HepG2 (cell line): ENCODE data around the gene CES2. TPM values are rescaled to one million over a fixed set of nuclear protein-coding genes. Genes with fewer than 3 reads are reported as not detected.
A peak's percentile ranks its signal among the peaks of the same experiment; 100 is the strongest.

ENCODE experiments used
- ATAC-seq: fragments of 200-7000 bp; cut with Tn5 transposase; 3 replicates; pipeline ENCODE4 v1.9.1; 2020; ENCODE audit warnings: mild to moderate bottlenecking, moderate library complexity
- BruUV-seq: library from RNA; stranded (reverse); fragments of 400-500 nt; replicated peaks from 2 replicates; lab custom pipeline; 2021; lab: Mats Ljungman, UMichigan
- CTCF ChIA-PET: fragments of 300-600 bp; formaldehyde crosslinking; extraction: SDS; loops from one replicate; lab custom pipeline; 2021; ENCODE audit warnings: low total read pairs, inconsistent platforms, low intra/inter-chr PET ratio; lab: Yijun Ruan, JAX
- POLR2A ChIA-PET: fragments of 350-600 bp; sonication (Branson Sonifier 250); formaldehyde crosslinking; loops from one replicate; lab custom pipeline; 2020; ENCODE audit warnings: antibody characterized with exemption, inconsistent platforms; lab: Yijun Ruan, JAX
- DNase-seq: peaks from one replicate; pipeline ENCODE4 v3.0.0-alpha.2; 2015; ENCODE audit warnings: low spot score
- FAIRE-seq: peaks from 3 replicates; lab custom pipeline; 2011; peaks lifted over from hg19 to GRCh38; lab: Jason Lieb, UNC
- H2AFZ ChIP-seq: one replicate; pipeline ENCODE4 v1.6.1; 2011; ENCODE audit warnings: low read length, inconsistent platforms
- H3K27ac ChIP-seq: fragments of 300-600 bp; 3 replicates; pipeline ENCODE4 v1.8.0; 2011; ENCODE audit warnings: mixed run types, mild to moderate bottlenecking, mixed read lengths, low read length, inconsistent platforms; ENCODE audit not compliant: insufficient read depth; ENCODE audit errors: extremely low read length
- H3K27me3 ChIP-seq, 2 experiments: fragments of 200-600 bp in 1 of 2; 2 replicates in 1 of 2; 3 replicates in 1 of 2; pipeline versions ENCODE4 v1.6.0 to v1.8.0; 2011; ENCODE audit warnings: low read length in 2 of 2, mild to moderate bottlenecking in 2 of 2, moderate library complexity in 2 of 2, inconsistent platforms in 1 of 2; ENCODE audit not compliant: insufficient read depth in 2 of 2, control insufficient read depth in 1 of 2
- H3K36me3 ChIP-seq, 2 experiments: fragments of 200-600 bp in 1 of 2; replicated peaks in 1 of 2; 2 replicates in 1 of 2; 3 replicates in 1 of 2; pipeline versions ENCODE4 v1.5.1 to v1.8.0; 2011; ENCODE audit warnings: low read length in 2 of 2, inconsistent platforms in 1 of 2; ENCODE audit not compliant: insufficient read depth in 2 of 2, control insufficient read depth in 1 of 2
- H3K4me1 ChIP-seq: 2 replicates; pipeline ENCODE4 v1.5.1; 2012; ENCODE audit warnings: low read length, inconsistent platforms; ENCODE audit not compliant: insufficient read depth
- H3K4me2 ChIP-seq: 2 replicates; pipeline ENCODE4 v1.6.0; 2011; ENCODE audit warnings: low read depth, low read length, inconsistent platforms
- H3K4me3 ChIP-seq, 3 experiments: fragments of 200-600 bp in 1 of 3; sonication (generic), shearing (Covaris generic) in 1 of 3; replicated peaks in 1 of 3; 2 replicates each; pipeline ENCODE4 v1.5.1; 2011 to 2016; ENCODE audit warnings: low read length in 3 of 3, inconsistent platforms in 2 of 3, low read depth in 2 of 3, mild to moderate bottlenecking in 2 of 3, control low read depth in 1 of 3, mixed read lengths in 1 of 3; ENCODE audit not compliant: insufficient read depth in 1 of 3
- H3K79me2 ChIP-seq: one replicate; pipeline ENCODE4 v1.6.1; 2011; ENCODE audit warnings: low read length, inconsistent platforms; ENCODE audit not compliant: insufficient read depth
- H3K9ac ChIP-seq: 2 replicates; pipeline ENCODE4 v1.6.0; 2011; ENCODE audit warnings: mild to moderate bottlenecking, low read depth, low read length, inconsistent platforms; ENCODE audit not compliant: insufficient read depth
- H3K9me3 ChIP-seq: 2 replicates; pipeline ENCODE4 v1.5.1; 2012; ENCODE audit warnings: mild to moderate bottlenecking, low read length
- H4K20me1 ChIP-seq: 2 replicates; pipeline ENCODE4 v1.6.0; 2011; ENCODE audit warnings: inconsistent platforms, mild to moderate bottlenecking, low read length, moderate library complexity; ENCODE audit not compliant: insufficient read depth
- HNRNPH1 ChIP-seq: fragments of 200-400 bp; formaldehyde crosslinking; optimal IDR thresholded peaks from 2 replicates; pipeline ENCODE3; 2017; ENCODE audit warnings: mild to moderate bottlenecking, low read depth, low read length
- SALL1 ChIP-seq: sonication (generic); formaldehyde crosslinking; IDR thresholded peaks from 2 replicates; pipeline ENCODE4 v1.8.0; 2022; ENCODE audit warnings: mild to moderate bottlenecking, missing genetic modification reagents
- ZMYM3 ChIP-seq: sonication (generic); formaldehyde crosslinking; IDR thresholded peaks from 2 replicates; pipeline ENCODE4 v1.5.1; 2020; ENCODE audit warnings: mild to moderate bottlenecking, missing genetic modification reagents
- ZNF234 ChIP-seq: sonication (generic); formaldehyde crosslinking; conservative IDR thresholded peaks from 2 replicates; pipeline ENCODE4 v1.5.1; 2020; ENCODE audit warnings: mild to moderate bottlenecking, missing genetic modification reagents
- ZNF768 ChIP-seq: sonication (generic); formaldehyde crosslinking; IDR thresholded peaks from 2 replicates; pipeline ENCODE4 v1.4.0; 2020; ENCODE audit warnings: missing genetic modification reagents
- ZSCAN25 ChIP-seq: sonication (generic); formaldehyde crosslinking; IDR thresholded peaks from 2 replicates; pipeline ENCODE4 v1.8.0; 2022; ENCODE audit warnings: mild to moderate bottlenecking, missing genetic modification reagents
- WGBS: methylation state at CpG from one replicate; pipeline ENCODE4 v1.1.6; 2017; ENCODE audit warnings: low lambda C conversion rate; 5-methylcytosine and 5-hydroxymethylcytosine counted together
- in situ Hi-C: cut with HindIII; loops from 2 replicates; pipeline ENCODE4 v1.10.0; 2017; ENCODE audit warnings: low pct_unique_long_range_greater_than_20kb; ENCODE audit not compliant: extremely low pct_ligation_motif_present
- intact Hi-C: fragments of 100-400 bp; cut with micrococcal nuclease; formaldehyde crosslinking; loops from one replicate; pipeline ENCODE4 v1.10.0; 2022; ENCODE audit not compliant: unreplicated experiment
- polyA plus RNA-seq, 8 experiments: library from polyadenylated mRNA; depleted of rRNA in 3 of 8; stranded (reverse) in 7 of 8; unstranded in 1 of 8; fragments of >200 nt; fragmentation: Illumina TruSeq in 4 of 8; extraction: Trizol in 4 of 8; gene quantifications; 2 replicates each; pipeline versions ENCODE4 v1.2.1 to v1.2.3, GENCODE V29; 2011 to 2016; ENCODE audit warnings: low read depth in 4 of 8, missing spikeins in 1 of 8, mixed read lengths in 1 of 8; ENCODE audit not compliant: insufficient read depth in 1 of 8
- total RNA-seq, 5 experiments: library from RNA; depleted of rRNA; stranded (reverse); fragments of >200 nt; fragmentation: Illumina TruSeq; extraction: Trizol; gene quantifications; 2 replicates each; pipeline ENCODE4 v1.2.3, GENCODE V29; 2016; ENCODE audit warnings: low read depth in 1 of 5
- TF ChIP-seq, protein P1 (sequence below): sonication (generic); formaldehyde crosslinking; IDR thresholded peaks from 2 replicates; pipeline ENCODE4 v1.4.0; 2020; ENCODE audit warnings: mild to moderate bottlenecking, low read depth, missing genetic modification reagents
- TF ChIP-seq, protein P2 (sequence below): sonication (generic); formaldehyde crosslinking; IDR thresholded peaks from 2 replicates; pipeline ENCODE4 v1.5.1; 2020; ENCODE audit warnings: mild to moderate bottlenecking, missing genetic modification reagents, moderate library complexity

CES2 gene
- total and polyA plus RNA-seq, 2 of the 13 experiments (the other 11 are each of a cell fraction or from before 2014, with no cell fraction given): 50.6 to 63.8 TPM

DNA sequence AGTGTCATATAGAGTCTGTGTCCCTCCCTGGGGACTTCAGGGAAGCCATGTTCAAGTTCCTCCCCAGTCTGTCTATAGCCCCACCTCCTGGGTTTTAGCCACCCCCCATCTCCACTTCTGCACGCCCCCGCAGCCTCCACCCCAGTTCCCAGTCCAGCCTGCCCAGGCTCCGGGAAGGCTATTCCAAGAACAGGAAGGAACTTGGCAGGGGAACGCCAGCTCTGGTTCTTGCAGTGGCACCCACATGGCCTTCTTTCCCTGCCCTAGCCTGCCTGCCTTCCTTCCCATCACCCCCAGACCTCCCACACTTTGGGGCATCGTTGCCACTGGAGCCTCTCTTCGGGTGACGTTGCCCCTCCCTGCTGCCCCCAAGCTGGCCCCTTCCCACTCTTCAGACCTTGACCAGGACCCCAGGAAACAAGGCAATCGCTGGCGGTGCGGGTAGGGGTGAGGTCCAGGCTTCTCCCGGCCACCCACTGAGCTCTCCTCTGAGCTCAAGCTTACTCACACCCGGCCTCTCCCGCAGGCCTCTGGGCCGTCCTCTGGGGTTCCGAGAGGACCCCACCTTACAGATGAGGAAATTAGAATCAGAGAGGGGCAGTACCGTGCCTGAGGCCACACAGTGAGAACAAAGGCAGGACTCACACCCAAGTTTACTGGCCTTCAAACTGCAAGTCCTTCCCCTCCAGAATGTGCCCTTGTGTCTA is 43.8 kb downstream of the CES2 start:
- intact Hi-C loops: no loop called here
- Histone ChIP-seq H3K9me3 (no peaks in the 10 kb centered on the region), H3K79me2 (no peaks in the 10 kb centered on the region), H3K27me3 (peaks cover 2 to 7% of the 10 kb centered on the region in 2 experiments; a peak in 3 of 5 replicates), H3K4me3 (peak overlapping the region in 1 of 3 experiments; percentile 7; a peak in 1 of 6 replicates), H3K27ac (no peak overlapping the region)
- FAIRE-seq: no peak
- in situ Hi-C loops: loop anchor here (5.0 kb wide), 3 partner anchors 33 to 208 kb away; partner anchors contain the start of genes FBXL8 and TRADD
- WGBS: 8% methylated on average over 16 of the region's 16 CpGs
- CTCF ChIA-PET: interaction anchor here (3.5 kb wide), 1 partner anchor 206 kb away, joined by 28 read pairs; the partner anchor contains the start of gene MATCAP1
- TF ChIP-seq, protein P1, sequence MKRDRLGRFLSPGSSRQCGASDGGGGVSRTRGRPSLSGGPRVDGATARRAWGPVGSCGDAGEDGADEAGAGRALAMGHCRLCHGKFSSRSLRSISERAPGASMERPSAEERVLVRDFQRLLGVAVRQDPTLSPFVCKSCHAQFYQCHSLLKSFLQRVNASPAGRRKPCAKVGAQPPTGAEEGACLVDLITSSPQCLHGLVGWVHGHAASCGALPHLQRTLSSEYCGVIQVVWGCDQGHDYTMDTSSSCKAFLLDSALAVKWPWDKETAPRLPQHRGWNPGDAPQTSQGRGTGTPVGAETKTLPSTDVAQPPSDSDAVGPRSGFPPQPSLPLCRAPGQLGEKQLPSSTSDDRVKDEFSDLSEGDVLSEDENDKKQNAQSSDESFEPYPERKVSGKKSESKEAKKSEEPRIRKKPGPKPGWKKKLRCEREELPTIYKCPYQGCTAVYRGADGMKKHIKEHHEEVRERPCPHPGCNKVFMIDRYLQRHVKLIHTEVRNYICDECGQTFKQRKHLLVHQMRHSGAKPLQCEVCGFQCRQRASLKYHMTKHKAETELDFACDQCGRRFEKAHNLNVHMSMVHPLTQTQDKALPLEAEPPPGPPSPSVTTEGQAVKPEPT (CRISPR knock-in tag): 0 out of 2 replicates have a peak, but pooled peaks have one; percentile 20
- TF ChIP-seq, protein P2, sequence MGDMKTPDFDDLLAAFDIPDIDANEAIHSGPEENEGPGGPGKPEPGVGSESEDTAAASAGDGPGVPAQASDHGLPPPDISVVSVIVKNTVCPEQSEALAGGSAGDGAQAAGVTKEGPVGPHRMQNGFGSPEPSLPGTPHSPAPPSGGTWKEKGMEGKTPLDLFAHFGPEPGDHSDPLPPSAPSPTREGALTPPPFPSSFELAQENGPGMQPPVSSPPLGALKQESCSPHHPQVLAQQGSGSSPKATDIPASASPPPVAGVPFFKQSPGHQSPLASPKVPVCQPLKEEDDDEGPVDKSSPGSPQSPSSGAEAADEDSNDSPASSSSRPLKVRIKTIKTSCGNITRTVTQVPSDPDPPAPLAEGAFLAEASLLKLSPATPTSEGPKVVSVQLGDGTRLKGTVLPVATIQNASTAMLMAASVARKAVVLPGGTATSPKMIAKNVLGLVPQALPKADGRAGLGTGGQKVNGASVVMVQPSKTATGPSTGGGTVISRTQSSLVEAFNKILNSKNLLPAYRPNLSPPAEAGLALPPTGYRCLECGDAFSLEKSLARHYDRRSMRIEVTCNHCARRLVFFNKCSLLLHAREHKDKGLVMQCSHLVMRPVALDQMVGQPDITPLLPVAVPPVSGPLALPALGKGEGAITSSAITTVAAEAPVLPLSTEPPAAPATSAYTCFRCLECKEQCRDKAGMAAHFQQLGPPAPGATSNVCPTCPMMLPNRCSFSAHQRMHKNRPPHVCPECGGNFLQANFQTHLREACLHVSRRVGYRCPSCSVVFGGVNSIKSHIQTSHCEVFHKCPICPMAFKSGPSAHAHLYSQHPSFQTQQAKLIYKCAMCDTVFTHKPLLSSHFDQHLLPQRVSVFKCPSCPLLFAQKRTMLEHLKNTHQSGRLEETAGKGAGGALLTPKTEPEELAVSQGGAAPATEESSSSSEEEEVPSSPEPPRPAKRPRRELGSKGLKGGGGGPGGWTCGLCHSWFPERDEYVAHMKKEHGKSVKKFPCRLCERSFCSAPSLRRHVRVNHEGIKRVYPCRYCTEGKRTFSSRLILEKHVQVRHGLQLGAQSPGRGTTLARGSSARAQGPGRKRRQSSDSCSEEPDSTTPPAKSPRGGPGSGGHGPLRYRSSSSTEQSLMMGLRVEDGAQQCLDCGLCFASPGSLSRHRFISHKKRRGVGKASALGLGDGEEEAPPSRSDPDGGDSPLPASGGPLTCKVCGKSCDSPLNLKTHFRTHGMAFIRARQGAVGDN (CRISPR knock-in tag): peak; percentile 28; the same call in 1 of the 2 replicates
- TF ChIP-seq ZNF768 (peak; percentile 95), ZSCAN25 (peak; percentile 63), ZMYM3 (CRISPR knock-in tag) (peak; percentile 48), ZNF234 (CRISPR knock-in tag) (no peak), SALL1 (CRISPR knock-in tag) (peak; percentile 23; the same call in 1 of the 2 replicates), HNRNPH1 (no peak)
- TF ChIP-seq, all 625 proteins: peak for 6
- BruUV-seq: no TSS peak
- no peak for DNase-seq
- Histone ChIP-seq H2AFZ (no peak overlapping the region), H3K36me3 (no peaks in the 10 kb centered on the region), H3K9ac (no peak overlapping the region), H3K4me1 (peaks cover 58% of the 10 kb centered on the region), H4K20me1 (no peaks in the 10 kb centered on the region), H3K4me2 (peak overlapping the region; percentile 41)
- POLR2A ChIA-PET: interaction anchor here (0.6 kb wide), 1 partner anchor 182 kb away, joined by 3 read pairs; no protein-coding TSS in a partner anchor
- no peak for ATAC-seq
